Tibial artery (tissue), 4 donors: ENCODE results near the gene DGCR6.
"Not testable (repeated sequence)": the region's sequence is repeated elsewhere in the genome, so short reads cannot be mapped to it uniquely, and the experiment has no call there.

ENCODE experiments used
- DNase-seq, 2 donors: peaks; one replicate each; pipeline ENCODE4 v3.0.0-alpha.2; 2019
- H3K27ac ChIP-seq, 2 donors: fragments of 200-600 bp; sonication (generic) in 1 of 2; 1 replicate in 1 of 2; 2 replicates in 1 of 2; pipeline ENCODE4 v1.5.1; 2018 to 2019; ENCODE audit warnings: mild to moderate bottlenecking in 1 of 2
- H3K27me3 ChIP-seq, 2 donors: fragments of 200-600 bp; sonication (generic) in 1 of 2; one replicate each; pipeline versions ENCODE4 v1.5.1 to v1.6.0; 2016 to 2019
- H3K36me3 ChIP-seq, 3 donors: fragments of 200-600 bp; sonication (generic) in 2 of 3; one replicate each; pipeline ENCODE4 v1.5.1; 2016 to 2019; ENCODE audit warnings: mild to moderate bottlenecking in 2 of 3
- H3K4me1 ChIP-seq, 4 donors: fragments of 200-600 bp; sonication (generic) in 2 of 4; 1 replicate in 3 of 4; 2 replicates in 1 of 4; pipeline ENCODE4 v1.5.1; 2016 to 2019
- H3K4me3 ChIP-seq, 2 donors: fragments of 200-600 bp; sonication (generic) in 1 of 2; 1 replicate in 1 of 2; 2 replicates in 1 of 2; pipeline ENCODE4 v1.5.1; 2018 to 2019; ENCODE audit warnings: mild to moderate bottlenecking in 2 of 2
- H3K9me3 ChIP-seq, 3 donors: fragments of 200-600 bp; sonication (generic) in 1 of 3; one replicate each; pipeline ENCODE4 v1.5.1; 2016 to 2019
- CTCF ChIP-seq, 2 experiments: fragments of 200-600 bp in 1 of 2; fragments of 450-650 bp in 1 of 2; IDR thresholded peaks; one replicate each; pipeline ENCODE4 v1.5.1; 2017 to 2019; ENCODE audit warnings: antibody characterized with exemption in 2 of 2, mild to moderate bottlenecking in 1 of 2, moderate library complexity in 1 of 2
- intact Hi-C: fragments of 100-400 bp; cut with DNase I; formaldehyde crosslinking; loops from one replicate; pipeline ENCODE4 v1.15.0; 2023; ENCODE audit warnings: low total_unique reads

DGCR6 gene

GRCh38 chr22:18905540-18906409, at the start of gene DGCR6:
DGCR6 (plus strand) TSS chr22:18906320; CDS start chr22:18906375, 55 bp downstream.
- H3K9me3 ChIP-seq = no peaks in the 10 kb centered on the region
- no peaks in the 10 kb centered on the region for H3K27me3 ChIP-seq
- no peak for TF ChIP-seq CTCF (IDR thresholded peaks at IDR 0.05)
- no peak within 1 kb of the TSS for H3K4me3 ChIP-seq
- H3K36me3 ChIP-seq = no peaks in the 10 kb centered on the region
- intact Hi-C loops = no loop called here
- H3K4me1 ChIP-seq = no peaks in the 10 kb centered on the region
- DNase-seq = no peak
- no peak within 1 kb of the TSS for H3K27ac ChIP-seq

GRCh38 chr22:18859314-18859713, 46.8 kb upstream of the DGCR6 start:
- H3K9me3 ChIP-seq, H3K36me3 ChIP-seq, H3K27me3 ChIP-seq, H3K4me3 ChIP-seq, H3K4me1 ChIP-seq, DNase-seq, intact Hi-C loops, H3K27ac ChIP-seq: not testable (repeated sequence)

GRCh38 chr22:18881260-18881659, 24.9 kb upstream of the DGCR6 start:
- H3K27me3 ChIP-seq, H3K27ac ChIP-seq, H3K9me3 ChIP-seq, intact Hi-C loops, H3K36me3 ChIP-seq, H3K4me1 ChIP-seq, H3K4me3 ChIP-seq, DNase-seq: not testable (repeated sequence)

- H3K4me1 ChIP-seq, DNase-seq, intact Hi-C loops: not testable (repeated sequence)
Observed at GRCh38 chr22:18884465-18884864, 21.7 kb upstream of the DGCR6 start.

GRCh38 chr22:18888115-18888514, 18.0 kb upstream of the DGCR6 start:
- intact Hi-C loops = no loop called here
- DNase-seq = no peak
- no peaks in the 10 kb centered on the region for H3K9me3 ChIP-seq
- no peak overlapping the region for H3K4me3 ChIP-seq
- TF ChIP-seq CTCF (IDR thresholded peaks at IDR 0.05) = no peak
- no peaks in the 10 kb centered on the region for H3K36me3 ChIP-seq
- no peak overlapping the region for H3K27ac ChIP-seq
- no peaks in the 10 kb centered on the region for H3K27me3 ChIP-seq
- no peaks in the 10 kb centered on the region for H3K4me1 ChIP-seq

More at GRCh38 chr22:18884465-18884864, 21.7 kb upstream of the DGCR6 start:
- H3K36me3 ChIP-seq, H3K27me3 ChIP-seq, H3K27ac ChIP-seq, H3K4me3 ChIP-seq, H3K9me3 ChIP-seq: not testable (repeated sequence)

- H3K4me3 ChIP-seq, H3K36me3 ChIP-seq, H3K9me3 ChIP-seq, H3K4me1 ChIP-seq, H3K27ac ChIP-seq, DNase-seq, intact Hi-C loops, H3K27me3 ChIP-seq: not testable (repeated sequence)
Observed at GRCh38 chr22:18890510-18891192, 15.5 kb upstream of the DGCR6 start.

- H3K36me3 ChIP-seq, H3K9me3 ChIP-seq, H3K27me3 ChIP-seq, H3K4me3 ChIP-seq, H3K4me1 ChIP-seq, H3K27ac ChIP-seq, DNase-seq, intact Hi-C loops: not testable (repeated sequence)
Observed at GRCh38 chr22:18893775-18894174, 12.3 kb upstream of the DGCR6 start.

GRCh38 chr22:18896037-18896657, 10.0 kb upstream of the DGCR6 start:
- DNase-seq, H3K4me1 ChIP-seq: not testable (repeated sequence)

GRCh38 chr22:18906410-18906745, 258 bp downstream of the DGCR6 start:
- H3K4me1 ChIP-seq, H3K27ac ChIP-seq, H3K9me3 ChIP-seq, H3K4me3 ChIP-seq, intact Hi-C loops, H3K36me3 ChIP-seq, DNase-seq, H3K27me3 ChIP-seq: not testable (repeated sequence)

More at GRCh38 chr22:18896037-18896657, 10.0 kb upstream of the DGCR6 start:
- H3K9me3 ChIP-seq, H3K27ac ChIP-seq, intact Hi-C loops, H3K36me3 ChIP-seq, H3K4me3 ChIP-seq, H3K27me3 ChIP-seq: not testable (repeated sequence)
